Measurements from ENCODE around the gene HMCN2.

Gene HMCN2

DNA sequence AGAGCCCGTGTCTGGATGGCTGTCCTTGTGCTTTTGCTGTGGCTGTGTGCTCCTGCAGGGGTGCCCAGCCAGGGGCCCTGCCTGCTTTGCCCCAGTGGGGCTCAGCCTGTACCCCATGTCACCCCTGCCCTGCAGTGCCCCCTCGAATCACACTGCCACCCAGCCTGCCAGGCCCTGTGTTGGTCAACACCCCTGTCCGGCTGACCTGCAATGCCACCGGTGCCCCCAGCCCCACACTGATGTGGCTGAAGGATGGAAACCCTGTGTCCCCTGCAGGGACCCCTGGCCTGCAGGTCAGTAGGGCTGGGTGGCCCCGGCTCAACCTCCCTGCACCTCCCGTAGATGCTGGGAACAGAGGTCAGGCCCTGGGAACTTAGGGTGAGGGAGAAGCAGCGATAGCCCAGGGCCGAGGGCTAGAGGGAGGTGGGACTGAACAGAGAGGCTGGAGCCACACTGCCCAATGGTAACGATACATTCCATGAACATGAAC lies 96.4 kb downstream of the HMCN2 start:
- Histone ChIP-seq H3K27me3 (ENCODE audit: insufficient read depth, low read depth) (peaks cover 65% of the 10 kb centered on the region), H4K20me1 (ENCODE audit: insufficient read depth) (no peaks in the 10 kb centered on the region), H3K4me3 (IDR thresholded peaks at IDR 0.05; ENCODE audit: insufficient read depth, low read depth, low read length) (no peak overlapping the region), H2AFZ (ENCODE audit: low read depth) (no peak overlapping the region), H3K9ac (no peak overlapping the region), H3K27ac (no peak overlapping the region), H3K36me3 (ENCODE audit: insufficient read depth) (no peaks in the 10 kb centered on the region), H3K4me1 (ENCODE audit: low read depth, poor library complexity, severe bottlenecking) (no peaks in the 10 kb centered on the region), H3K4me2 (no peak overlapping the region), H3K79me2 (ENCODE audit: insufficient read depth, low read depth) (no peaks in the 10 kb centered on the region)
- TF ChIP-seq, protein P1, sequence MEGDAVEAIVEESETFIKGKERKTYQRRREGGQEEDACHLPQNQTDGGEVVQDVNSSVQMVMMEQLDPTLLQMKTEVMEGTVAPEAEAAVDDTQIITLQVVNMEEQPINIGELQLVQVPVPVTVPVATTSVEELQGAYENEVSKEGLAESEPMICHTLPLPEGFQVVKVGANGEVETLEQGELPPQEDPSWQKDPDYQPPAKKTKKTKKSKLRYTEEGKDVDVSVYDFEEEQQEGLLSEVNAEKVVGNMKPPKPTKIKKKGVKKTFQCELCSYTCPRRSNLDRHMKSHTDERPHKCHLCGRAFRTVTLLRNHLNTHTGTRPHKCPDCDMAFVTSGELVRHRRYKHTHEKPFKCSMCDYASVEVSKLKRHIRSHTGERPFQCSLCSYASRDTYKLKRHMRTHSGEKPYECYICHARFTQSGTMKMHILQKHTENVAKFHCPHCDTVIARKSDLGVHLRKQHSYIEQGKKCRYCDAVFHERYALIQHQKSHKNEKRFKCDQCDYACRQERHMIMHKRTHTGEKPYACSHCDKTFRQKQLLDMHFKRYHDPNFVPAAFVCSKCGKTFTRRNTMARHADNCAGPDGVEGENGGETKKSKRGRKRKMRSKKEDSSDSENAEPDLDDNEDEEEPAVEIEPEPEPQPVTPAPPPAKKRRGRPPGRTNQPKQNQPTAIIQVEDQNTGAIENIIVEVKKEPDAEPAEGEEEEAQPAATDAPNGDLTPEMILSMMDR (conservative IDR thresholded peaks at IDR 0.05; ENCODE audit: low read depth, low read length), result no peak

DNA sequence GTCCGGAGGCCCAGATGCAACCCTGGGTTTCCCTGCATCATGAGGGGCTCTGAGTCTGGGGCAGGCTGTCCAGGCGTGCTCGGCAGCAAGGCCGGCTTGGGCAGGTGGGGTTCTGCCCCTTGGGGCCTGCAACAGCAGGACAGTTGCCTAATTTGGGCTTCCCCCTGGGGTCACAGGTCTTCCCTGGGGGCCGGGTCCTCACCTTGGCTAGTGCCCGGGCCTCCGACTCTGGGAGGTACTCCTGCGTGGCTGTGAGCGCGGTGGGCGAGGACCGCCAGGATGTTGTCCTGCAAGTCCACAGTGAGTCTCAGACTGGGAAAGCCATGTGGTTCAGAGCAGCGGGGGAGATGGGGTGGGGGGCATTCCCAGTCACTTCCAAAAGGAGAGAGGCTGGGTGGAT lies 97.1 kb downstream of the HMCN2 start:
- Histone ChIP-seq H2AFZ (ENCODE audit: low read depth) (no peak overlapping the region), H3K4me1 (ENCODE audit: low read depth, poor library complexity, severe bottlenecking) (no peaks in the 10 kb centered on the region), H3K27ac (no peak overlapping the region), H3K4me3 (IDR thresholded peaks at IDR 0.05; ENCODE audit: insufficient read depth, low read depth, low read length) (no peak overlapping the region), H3K79me2 (ENCODE audit: insufficient read depth, low read depth) (no peaks in the 10 kb centered on the region), H3K9ac (no peak overlapping the region), H3K36me3 (ENCODE audit: insufficient read depth) (no peaks in the 10 kb centered on the region), H4K20me1 (ENCODE audit: insufficient read depth) (no peaks in the 10 kb centered on the region), H3K27me3 (ENCODE audit: insufficient read depth, low read depth) (peaks cover 69% of the 10 kb centered on the region), H3K4me2 (no peak overlapping the region)
- TF ChIP-seq, protein P1 (conservative IDR thresholded peaks at IDR 0.05; ENCODE audit: low read depth, low read length), result no peak

DNA sequence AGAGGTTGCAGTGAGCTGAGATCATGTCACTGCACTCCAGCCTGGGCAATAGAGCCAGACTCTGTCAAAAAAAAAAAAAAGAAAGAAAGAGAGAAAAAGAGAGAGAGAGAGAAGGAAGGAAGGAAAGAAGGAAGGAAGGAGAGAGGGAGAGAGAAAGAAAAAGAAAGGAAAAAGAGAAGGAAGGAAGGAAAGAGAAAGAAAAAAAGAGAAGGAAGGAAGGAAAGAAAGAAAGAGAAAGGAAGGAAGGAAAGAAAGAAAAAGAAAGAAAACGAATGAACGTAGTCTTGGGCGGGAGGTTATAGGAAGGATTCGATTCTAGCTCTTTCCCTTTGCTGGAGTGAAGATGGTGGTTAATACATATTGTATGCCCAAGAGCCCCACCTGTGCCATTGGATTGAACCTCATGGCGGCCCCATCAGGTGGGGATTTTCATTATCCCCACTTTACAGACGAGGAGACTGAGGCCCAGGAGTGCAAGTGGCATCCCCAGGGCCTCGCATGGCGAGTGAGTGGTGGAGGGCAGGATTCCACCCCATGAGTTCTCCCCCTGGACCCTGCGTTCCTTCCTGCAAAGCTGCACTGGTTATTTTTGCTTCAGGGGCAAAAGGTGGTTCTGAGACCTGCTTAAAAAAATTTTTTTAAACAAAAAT lies 98.3 kb downstream of the HMCN2 start:
- Histone ChIP-seq H3K36me3 (ENCODE audit: insufficient read depth) (no peaks in the 10 kb centered on the region), H3K4me2 (no peak overlapping the region), H3K79me2 (ENCODE audit: insufficient read depth, low read depth) (no peaks in the 10 kb centered on the region), H3K27ac (no peak overlapping the region), H3K9ac (no peak overlapping the region), H3K27me3 (ENCODE audit: insufficient read depth, low read depth) (peaks cover 75% of the 10 kb centered on the region), H3K4me3 (IDR thresholded peaks at IDR 0.05; ENCODE audit: insufficient read depth, low read depth, low read length) (no peak overlapping the region), H3K4me1 (ENCODE audit: low read depth, poor library complexity, severe bottlenecking) (no peaks in the 10 kb centered on the region), H2AFZ (ENCODE audit: low read depth) (no peak overlapping the region), H4K20me1 (ENCODE audit: insufficient read depth) (no peaks in the 10 kb centered on the region)
- TF ChIP-seq, protein P1 (conservative IDR thresholded peaks at IDR 0.05; ENCODE audit: low read depth, low read length), result no peak

DNA sequence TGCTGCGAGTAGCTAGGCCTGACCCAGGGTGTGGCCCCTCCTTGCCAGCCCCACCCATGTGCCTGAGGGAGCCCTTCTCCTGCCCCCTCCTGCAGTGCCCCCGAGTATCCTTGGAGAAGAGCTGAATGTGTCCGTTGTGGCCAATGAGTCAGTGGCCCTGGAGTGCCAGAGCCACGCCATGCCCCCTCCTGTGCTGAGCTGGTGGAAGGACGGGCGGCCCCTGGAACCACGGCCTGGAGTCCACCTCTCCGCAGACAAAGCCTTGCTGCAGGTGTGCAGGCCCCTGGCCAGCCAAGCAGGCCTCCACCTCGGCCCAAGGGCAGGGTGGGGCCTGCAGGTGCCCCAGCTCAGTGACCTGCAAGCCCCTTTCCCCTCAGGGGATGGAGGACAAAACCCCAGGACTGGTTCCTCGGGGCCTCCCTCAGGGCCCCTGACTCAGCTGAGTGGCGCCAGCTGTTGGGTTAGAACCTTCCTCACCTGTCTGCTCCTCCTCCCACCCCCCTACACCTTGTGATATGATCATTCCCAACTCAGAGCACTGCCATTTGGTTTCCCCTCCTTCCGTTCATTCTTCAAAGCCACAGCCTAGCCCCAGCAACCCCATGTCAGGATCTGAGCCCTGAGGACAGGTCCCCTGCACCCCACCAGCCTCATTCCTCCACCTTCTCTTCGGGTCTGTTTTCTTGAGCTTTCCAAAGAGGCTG lies 99.2 kb downstream of the HMCN2 start:
- Histone ChIP-seq H2AFZ (ENCODE audit: low read depth) (no peak overlapping the region), H3K9ac (no peak overlapping the region), H3K27ac (no peak overlapping the region), H3K4me1 (ENCODE audit: low read depth, poor library complexity, severe bottlenecking) (no peaks in the 10 kb centered on the region), H3K36me3 (ENCODE audit: insufficient read depth) (no peaks in the 10 kb centered on the region), H4K20me1 (ENCODE audit: insufficient read depth) (no peaks in the 10 kb centered on the region), H3K4me3 (IDR thresholded peaks at IDR 0.05; ENCODE audit: insufficient read depth, low read depth, low read length) (no peak overlapping the region), H3K4me2 (no peak overlapping the region), H3K27me3 (ENCODE audit: insufficient read depth, low read depth) (peaks cover 75% of the 10 kb centered on the region), H3K79me2 (ENCODE audit: insufficient read depth, low read depth) (no peaks in the 10 kb centered on the region)
- TF ChIP-seq, protein P1 (conservative IDR thresholded peaks at IDR 0.05; ENCODE audit: low read depth, low read length), result no peak
